ENCODE results near the gene GRM4.

The GRM4 gene

DNA sequence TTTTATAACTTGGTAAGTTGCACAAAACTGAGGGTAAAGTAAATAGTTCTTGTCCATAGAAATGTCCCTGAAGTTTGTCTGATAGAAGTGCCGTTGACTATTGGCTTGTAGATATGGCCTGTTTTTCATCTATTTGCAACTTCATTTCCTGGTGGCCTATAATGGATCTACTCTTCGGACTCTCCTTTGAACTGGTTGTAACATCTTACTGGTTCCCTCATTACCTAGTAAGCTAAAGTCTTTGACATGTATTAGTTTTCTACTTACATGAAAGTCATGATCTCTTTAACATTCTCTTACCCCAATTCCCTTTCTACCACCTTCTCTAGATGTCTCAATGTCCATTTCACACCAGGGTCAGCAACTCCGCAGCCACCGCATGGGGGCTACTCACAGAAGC lies 146.3 kb downstream of the GRM4 start:
- no peak for DNase-seq (ENCODE audit: low read depth in 2 of 3, low spot score in 1 of 3)

- no peak for DNase-seq (ENCODE audit: low read depth in 2 of 3, low spot score in 1 of 3)
These were observed 147.2 kb downstream of the GRM4 start for GRCh38 chr6:33998660-33999059.

DNA sequence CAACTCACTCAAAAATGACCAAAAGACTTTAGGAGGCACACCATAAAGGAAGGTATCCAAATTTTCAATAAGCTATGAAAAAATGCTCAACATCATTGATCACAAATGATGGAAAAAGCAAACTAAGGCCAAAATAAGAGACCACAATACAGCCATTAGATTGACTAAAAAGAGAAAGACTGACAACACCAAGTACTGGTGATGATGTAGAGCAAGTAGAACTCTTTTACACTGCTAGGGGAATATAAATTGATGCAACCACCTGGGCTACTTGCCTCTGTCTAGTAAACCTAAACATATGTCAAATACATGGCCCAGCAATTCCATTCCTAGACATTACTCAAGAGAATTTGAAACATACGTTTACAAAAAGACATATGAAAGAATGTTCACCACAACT lies 148.6 kb downstream of the GRM4 start:
- no peak for DNase-seq (ENCODE audit: low read depth in 2 of 3, low spot score in 1 of 3)

DNA sequence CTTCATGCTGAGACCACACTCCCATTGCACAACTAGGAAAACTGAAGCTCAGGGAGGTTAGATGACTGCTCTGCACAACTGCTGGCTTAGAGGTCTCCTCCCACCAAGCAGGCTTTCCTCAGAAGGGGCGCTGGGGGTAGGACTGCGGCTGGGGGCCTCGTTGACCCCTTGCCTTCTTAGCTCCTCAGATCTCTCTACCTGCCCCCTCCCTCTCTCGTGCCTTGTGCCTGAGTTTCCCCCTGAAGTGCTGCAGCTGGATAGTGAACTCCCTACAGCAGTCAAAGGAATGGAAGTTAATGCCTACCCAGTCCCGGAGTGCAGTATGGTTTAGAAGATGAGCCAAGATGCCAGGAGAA lies 149.8 kb downstream of the GRM4 start:
- DNase-seq (ENCODE audit: low read depth in 2 of 3, low spot score in 1 of 3) = no peak

DNA sequence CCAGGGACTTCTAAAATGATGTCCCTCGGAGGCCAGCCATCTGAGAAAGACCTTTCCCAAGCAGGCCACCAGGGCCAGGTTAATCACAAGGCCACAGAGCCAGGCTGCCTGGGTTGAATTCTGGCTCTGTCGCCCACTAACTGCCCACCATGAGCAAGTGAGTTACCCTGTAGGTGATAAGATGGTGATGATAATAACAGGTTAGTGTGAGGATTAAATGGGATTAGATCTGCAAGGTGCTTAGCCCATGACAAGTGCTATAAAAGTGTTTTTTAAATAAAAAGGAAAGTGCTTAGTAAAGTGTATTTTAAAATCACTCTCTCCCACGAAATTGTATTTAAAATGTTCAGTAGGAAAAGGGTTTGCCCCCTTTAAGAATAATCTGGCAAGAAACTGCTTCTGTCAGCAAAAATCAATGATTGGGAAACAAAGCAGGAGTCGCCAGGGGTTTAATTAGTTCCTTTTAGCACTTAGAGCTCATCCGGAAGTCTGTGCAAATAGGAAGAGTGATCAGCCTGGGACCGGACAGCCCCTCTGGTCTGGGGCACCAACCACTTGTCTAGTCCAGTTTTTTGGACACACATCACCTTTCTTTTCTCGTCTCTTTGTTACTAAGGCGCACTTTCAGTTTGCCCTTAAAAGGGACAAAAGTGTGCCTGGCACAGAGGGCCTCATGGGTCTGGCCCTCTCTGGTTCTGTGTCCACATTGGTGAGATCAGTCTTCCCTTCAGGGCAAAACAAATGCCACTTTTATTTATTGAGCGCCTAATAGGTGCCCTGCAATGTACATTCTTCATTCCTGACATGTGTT lies 150.4 kb downstream of the GRM4 start:
- no peak for DNase-seq (ENCODE audit: low read depth in 2 of 3, low spot score in 1 of 3)

GRCh38 chr6:33994472-33995308 lies 151.2 kb downstream of the GRM4 start:
- DNase-seq (ENCODE audit: low read depth in 2 of 3, low spot score in 1 of 3) = no peak

- no peak for DNase-seq (ENCODE audit: low read depth in 2 of 3, low spot score in 1 of 3)
These were observed 152.0 kb downstream of the GRM4 start for GRCh38 chr6:33993653-33994471.

- DNase-seq (ENCODE audit: low read depth in 2 of 3, low spot score in 1 of 3) = no peak
These were observed 152.8 kb downstream of the GRM4 start for GRCh38 chr6:33993091-33993490.

GRCh38 chr6:33992191-33992590 lies 153.7 kb downstream of the GRM4 start:
- DNase-seq (ENCODE audit: low read depth in 2 of 3, low spot score in 1 of 3) = no peak

DNA sequence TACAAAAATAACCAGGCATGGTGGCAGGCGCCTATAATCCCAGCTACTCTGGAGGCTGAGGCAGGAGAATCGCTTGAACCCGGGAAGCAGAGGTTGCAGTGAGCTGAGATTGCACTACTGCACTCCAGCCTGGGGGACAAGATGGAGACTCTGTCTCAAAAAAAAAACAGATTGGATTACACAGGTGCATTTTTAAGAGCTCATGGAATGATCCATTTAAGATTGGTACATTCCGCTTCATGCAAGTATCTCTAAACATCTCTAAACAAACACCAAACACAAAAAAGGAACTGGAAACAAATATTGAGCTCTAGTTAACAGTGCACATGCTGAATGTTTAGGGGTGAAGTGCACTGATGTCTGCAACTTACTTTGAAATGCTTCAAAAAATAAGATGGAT lies 154.3 kb downstream of the GRM4 start:
- DNase-seq (ENCODE audit: low read depth in 2 of 3, low spot score in 1 of 3) = no peak

DNA sequence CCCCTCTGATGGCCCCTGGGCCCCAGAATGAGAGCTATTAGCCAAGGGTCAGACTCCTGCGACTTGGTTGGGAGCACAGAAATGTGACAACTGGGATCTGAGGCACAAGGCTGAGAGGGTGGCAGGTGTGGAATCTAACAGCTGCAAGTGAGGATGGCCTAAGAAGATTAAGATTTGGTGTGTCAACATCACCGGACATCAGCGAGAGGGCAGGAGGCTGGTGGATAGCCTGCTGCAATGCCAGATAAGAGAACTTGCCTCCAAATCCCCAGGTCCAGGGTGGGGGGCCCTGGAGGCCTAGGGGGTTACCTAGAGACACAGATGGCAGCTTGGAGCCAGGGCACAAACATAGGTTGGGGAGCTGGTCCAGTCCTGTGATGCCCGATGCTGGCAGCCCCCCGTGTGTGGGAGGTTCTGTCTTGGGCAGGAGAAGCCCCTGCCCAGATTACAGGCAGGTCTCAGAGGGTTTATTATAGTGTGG lies 155.8 kb downstream of the GRM4 start:
- DNase-seq (ENCODE audit: low read depth in 2 of 3, low spot score in 1 of 3) = no peak

GRCh38 chr6:33989016-33989854 lies 156.7 kb downstream of the GRM4 start:
- DNase-seq (ENCODE audit: low read depth in 2 of 3, low spot score in 1 of 3) = no peak

- DNase-seq (ENCODE audit: low read depth in 2 of 3, low spot score in 1 of 3) = no peak
These were observed 157.5 kb downstream of the GRM4 start for GRCh38 chr6:33988121-33989015.

DNA sequence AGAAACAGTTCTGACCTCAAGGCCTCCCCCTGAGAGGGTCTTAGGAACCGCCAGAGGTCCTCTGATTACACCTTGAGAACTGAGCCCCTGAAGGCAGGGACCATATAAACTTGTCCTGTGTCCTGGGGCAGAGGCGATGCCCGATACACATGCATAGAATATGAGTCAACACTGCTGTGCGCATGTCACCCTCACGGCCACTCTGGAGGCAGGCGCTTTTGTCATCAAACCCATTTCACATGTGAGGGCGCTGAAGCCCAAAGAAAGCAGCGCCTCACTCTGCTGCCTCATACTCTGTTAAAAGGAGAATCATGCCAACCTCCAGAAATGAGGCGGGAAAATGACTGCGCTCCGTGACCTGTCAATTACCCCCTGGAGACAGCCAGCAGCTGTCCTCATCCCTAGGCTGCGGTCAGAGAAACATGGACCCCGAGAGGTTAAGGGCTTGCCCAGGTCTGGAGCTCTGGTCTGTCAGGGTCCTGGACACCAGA lies 158.3 kb downstream of the GRM4 start:
- no peak for DNase-seq (ENCODE audit: low read depth in 2 of 3, low spot score in 1 of 3)

GRCh38 chr6:33985947-33986346 lies 159.9 kb downstream of the GRM4 start:
- DNase-seq (ENCODE audit: low read depth in 2 of 3, low spot score in 1 of 3) = no peak

- no peak for DNase-seq (ENCODE audit: low read depth in 2 of 3, low spot score in 1 of 3)
These were observed 160.6 kb downstream of the GRM4 start for GRCh38 chr6:33985313-33985751.

DNA sequence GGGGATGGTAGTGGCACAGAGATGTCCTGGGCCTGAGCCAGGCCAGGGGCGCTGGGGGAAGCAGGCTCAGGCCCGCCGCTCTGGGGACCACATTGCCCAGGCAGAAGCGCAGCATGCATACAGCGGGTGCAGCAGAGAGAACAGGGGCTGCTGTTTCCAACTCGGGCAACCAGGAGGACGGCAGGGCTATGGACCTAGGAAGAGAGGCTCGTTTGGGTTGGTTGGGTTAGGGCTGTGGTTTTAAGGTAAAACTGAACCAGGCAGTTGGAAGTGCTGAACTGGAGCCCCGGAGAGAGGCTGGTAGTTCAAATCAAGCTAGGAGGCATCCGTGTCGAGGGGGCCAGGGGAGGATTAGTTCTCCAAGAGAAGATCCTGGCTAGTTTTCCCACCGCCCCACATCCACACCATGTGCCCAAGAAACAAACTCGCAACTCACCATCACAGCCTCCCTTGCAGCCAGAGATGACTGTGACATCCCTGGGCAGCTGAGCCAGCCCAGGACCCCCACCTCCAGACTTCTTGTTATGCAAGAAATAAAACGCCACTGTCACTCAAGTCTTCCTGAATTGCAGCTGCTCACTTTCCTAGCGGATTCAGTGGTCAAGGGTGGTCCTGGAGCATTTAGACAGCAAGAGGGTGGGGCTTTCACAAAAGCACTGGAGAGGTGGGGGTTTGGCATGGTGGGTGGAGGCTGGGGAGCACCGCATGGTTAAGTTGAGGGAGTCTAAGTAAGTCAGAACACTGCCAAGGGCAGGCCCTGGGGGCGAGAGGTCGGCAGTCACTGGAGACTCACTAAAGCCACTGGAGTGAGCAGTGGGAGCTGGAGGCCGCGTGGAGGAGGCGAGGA lies 161.2 kb downstream of the GRM4 start:
- no peak for DNase-seq (ENCODE audit: low read depth in 2 of 3, low spot score in 1 of 3)

DNA sequence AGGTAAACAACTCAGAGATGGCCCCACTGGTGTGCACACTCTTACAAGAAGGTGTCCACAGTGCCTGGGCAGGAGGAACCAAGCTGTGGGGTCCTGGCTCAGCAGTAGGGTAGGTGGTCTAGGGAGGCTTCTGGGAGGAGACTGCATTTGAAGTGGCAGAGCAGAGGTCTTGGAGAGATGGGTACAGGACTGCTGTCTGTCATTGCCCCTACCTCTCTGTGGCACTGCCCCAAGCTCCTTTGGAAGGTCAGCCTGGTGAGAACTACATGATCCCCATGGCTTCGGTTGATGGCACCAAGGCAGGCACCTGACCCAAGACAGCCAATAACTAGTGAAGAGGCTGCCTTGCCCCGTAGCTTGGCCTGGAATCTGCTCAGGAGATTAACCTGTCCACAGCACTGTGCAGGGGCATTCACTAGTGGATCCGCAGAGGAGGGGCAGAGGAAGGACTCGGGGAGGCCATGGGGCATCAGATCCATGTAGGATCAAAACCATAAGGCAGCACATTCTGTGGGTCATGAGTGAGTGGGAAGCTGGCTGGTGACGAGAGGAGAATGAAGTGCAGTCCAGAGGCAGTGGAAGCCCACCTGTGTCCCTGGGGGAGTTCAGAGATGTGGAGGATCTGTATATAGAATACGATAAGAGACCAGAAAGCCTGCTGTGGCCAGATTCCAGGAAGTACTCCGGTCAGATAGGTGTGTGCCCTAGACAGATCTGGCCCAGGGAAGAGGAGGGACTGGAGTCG lies 162.0 kb downstream of the GRM4 start:
- DNase-seq (ENCODE audit: low read depth in 2 of 3, low spot score in 1 of 3) = no peak
